Liver (tissue), 9 donors: ENCODE data around the gene EIF4G3. TPM values are rescaled to one million over a fixed set of nuclear protein-coding genes. Genes with fewer than 3 reads are reported as not detected.

Experiments
- DNase-seq: peaks from one replicate; pipeline ENCODE4 v3.0.0-alpha.2; 2017; ENCODE audit warnings: low spot score
- H3K27ac ChIP-seq, 2 donors: one replicate each; pipeline ENCODE4 v1.7.0; 2013; ENCODE audit warnings: inconsistent platforms in 2 of 2, low read length in 2 of 2, control low read depth in 1 of 2, low read depth in 1 of 2, mild to moderate bottlenecking in 1 of 2
- H3K27me3 ChIP-seq, 4 donors: one replicate each; pipeline versions ENCODE4 v1.6.1 to v1.7.0; 2013; ENCODE audit warnings: low read length in 3 of 4, inconsistent platforms in 1 of 4, mild to moderate bottlenecking in 1 of 4, moderate library complexity in 1 of 4; ENCODE audit not compliant: control insufficient read depth in 4 of 4, insufficient read depth in 4 of 4
- H3K36me3 ChIP-seq, 4 donors: one replicate each; pipeline versions ENCODE4 v1.6.1 to v1.7.0; 2013; ENCODE audit warnings: low read length in 3 of 4, mild to moderate bottlenecking in 3 of 4, low read depth in 1 of 4, moderate library complexity in 1 of 4; ENCODE audit not compliant: control insufficient read depth in 4 of 4, insufficient read depth in 3 of 4
- H3K4me1 ChIP-seq, 4 donors: one replicate each; pipeline versions ENCODE4 v1.6.1 to v1.7.0; 2013; ENCODE audit warnings: low read length in 3 of 4, mild to moderate bottlenecking in 3 of 4, moderate library complexity in 1 of 4; ENCODE audit not compliant: control insufficient read depth in 4 of 4, insufficient read depth in 4 of 4
- H3K4me3 ChIP-seq, 3 donors: one replicate each; pipeline versions ENCODE4 v1.6.1 to v1.7.0; 2013; ENCODE audit warnings: low read length in 3 of 3, control low read depth in 1 of 3, low read depth in 1 of 3, mild to moderate bottlenecking in 1 of 3
- H3K9ac ChIP-seq, 2 donors: one replicate each; pipeline ENCODE4 v1.7.0; 2013; ENCODE audit warnings: low read length in 2 of 2, mild to moderate bottlenecking in 2 of 2, moderate library complexity in 2 of 2, control low read depth in 1 of 2, low read depth in 1 of 2
- H3K9me3 ChIP-seq, 4 donors: one replicate each; pipeline versions ENCODE4 v1.6.1 to v1.7.0; 2013; ENCODE audit warnings: low read length in 3 of 4; ENCODE audit not compliant: control insufficient read depth in 4 of 4
- EGR1 ChIP-seq, 2 donors: IDR thresholded peaks; 2 replicates each; pipeline ENCODE4 v1.6.1; 2016 to 2018; ENCODE audit warnings: antibody characterized with exemption in 2 of 2, low read depth in 2 of 2
- FOXA2 ChIP-seq: IDR thresholded peaks from 2 replicates; pipeline ENCODE4 v1.6.1; 2016; ENCODE audit warnings: antibody characterized with exemption
- GABPA ChIP-seq, 2 donors: IDR thresholded peaks in 1 of 2; conservative IDR thresholded peaks in 1 of 2; 2 replicates each; pipeline ENCODE4 v1.6.1; 2016; ENCODE audit warnings: antibody characterized with exemption in 2 of 2, mild to moderate bottlenecking in 1 of 2, moderate library complexity in 1 of 2
- HNF4A ChIP-seq, 2 donors: conservative IDR thresholded peaks; 2 replicates each; pipeline ENCODE4 v1.6.1; 2016; ENCODE audit warnings: antibody characterized with exemption in 2 of 2, mild to moderate bottlenecking in 2 of 2
- HNF4G ChIP-seq: IDR thresholded peaks from 2 replicates; pipeline ENCODE4 v1.6.1; 2016; ENCODE audit warnings: antibody characterized with exemption
- JUND ChIP-seq, 2 donors: IDR thresholded peaks; 2 replicates each; pipeline ENCODE4 v1.6.1; 2016; ENCODE audit warnings: antibody characterized with exemption in 2 of 2
- NR2F2 ChIP-seq: IDR thresholded peaks from 2 replicates; pipeline ENCODE4 v1.6.1; 2016; ENCODE audit warnings: antibody characterized with exemption
- RAD21 ChIP-seq, 2 donors: IDR thresholded peaks; 2 replicates each; pipeline ENCODE4 v1.6.1; 2016; ENCODE audit warnings: antibody characterized with exemption in 2 of 2, mild to moderate bottlenecking in 2 of 2
- REST ChIP-seq: IDR thresholded peaks from 2 replicates; pipeline ENCODE4 v1.6.1; 2016; ENCODE audit warnings: antibody characterized with exemption, mild to moderate bottlenecking
- RXRA ChIP-seq, 2 donors: IDR thresholded peaks; 2 replicates each; pipeline ENCODE4 v1.6.1; 2017 to 2018; ENCODE audit warnings: antibody characterized with exemption in 2 of 2, mild to moderate bottlenecking in 1 of 2
- SP1 ChIP-seq: IDR thresholded peaks from 2 replicates; pipeline ENCODE4 v1.6.1; 2018; ENCODE audit warnings: antibody characterized with exemption, mild to moderate bottlenecking
- TAF1 ChIP-seq: conservative IDR thresholded peaks from 2 replicates; pipeline ENCODE4 v1.6.1; 2016; ENCODE audit warnings: antibody characterized with exemption, mild to moderate bottlenecking
- YY1 ChIP-seq: IDR thresholded peaks from 2 replicates; pipeline ENCODE4 v1.6.1; 2016; ENCODE audit warnings: antibody characterized with exemption, mild to moderate bottlenecking
- WGBS: extraction: QIAGEN DNeasy Blood & Tissue Kit; methylation state at CpG from one replicate; pipeline ENCODE4 v1.1.7; 2013; 5-methylcytosine and 5-hydroxymethylcytosine counted together
- polyA plus RNA-seq, 2 donors: library from polyadenylated mRNA; stranded (reverse) in 1 of 2; unstranded in 1 of 2; fragments of 200-250 nt in 1 of 2; fragments of >200 nt in 1 of 2; fragmentation: Nextera tagmentation in 1 of 2; extraction: Ambion mirVana in 1 of 2; gene quantifications; one replicate each; pipeline versions ENCODE4 v1.2.1 to v1.2.3, GENCODE V29; 2013 to 2015
- total RNA-seq, 2 donors: library from RNA; depleted of rRNA; stranded (reverse); fragments of >200 nt; gene quantifications; one replicate each; pipeline ENCODE4 v1.2.3, GENCODE V29; 2014
- TF ChIP-seq, protein P1 (sequence below): fragments of 150-350 bp; IDR thresholded peaks from 2 replicates; pipeline ENCODE4 v1.5.1; 2017; ENCODE audit warnings: improper control_type of control experiment, low read depth, low read length; ENCODE audit not compliant: missing input control
- TF ChIP-seq, protein P2 (sequence below): IDR thresholded peaks from 2 replicates; pipeline ENCODE4 v1.6.1; 2016; ENCODE audit warnings: antibody characterized with exemption
- TF ChIP-seq, protein P3 (sequence below): IDR thresholded peaks from 2 replicates; pipeline ENCODE4 v1.6.1; 2016; ENCODE audit warnings: antibody characterized with exemption
- TF ChIP-seq, protein P4 (sequence below): IDR thresholded peaks from 2 replicates; pipeline ENCODE4 v1.6.1; 2016; ENCODE audit warnings: antibody characterized with exemption
- donor health status: healthy.
- donor health status: healthy.
- donor health status: healthy.
- donor health status: healthy.
- donor health status: healthy.

EIF4G3 gene
- total and polyA plus RNA-seq, 4 donors, result 7.6 to 22.8 (median 11.7) TPM

- Histone ChIP-seq H3K4me3 (no peak overlapping the region), H3K27ac (no peak overlapping the region), H3K9ac (no peak overlapping the region), H3K4me1 (no peaks in the 10 kb centered on the region), H3K9me3 (no peaks in the 10 kb centered on the region), H3K36me3 (peaks cover 0 to 14% (median 7%) of the 10 kb centered on the region in 4 donors), H3K27me3 (no peaks in the 10 kb centered on the region)
- no peak for DNase-seq
- TF ChIP-seq FOXA2 (no peak), RAD21 (IDR thresholded peaks at IDR 0.05) (no peak), YY1 (no peak)
- TF ChIP-seq, protein P1, sequence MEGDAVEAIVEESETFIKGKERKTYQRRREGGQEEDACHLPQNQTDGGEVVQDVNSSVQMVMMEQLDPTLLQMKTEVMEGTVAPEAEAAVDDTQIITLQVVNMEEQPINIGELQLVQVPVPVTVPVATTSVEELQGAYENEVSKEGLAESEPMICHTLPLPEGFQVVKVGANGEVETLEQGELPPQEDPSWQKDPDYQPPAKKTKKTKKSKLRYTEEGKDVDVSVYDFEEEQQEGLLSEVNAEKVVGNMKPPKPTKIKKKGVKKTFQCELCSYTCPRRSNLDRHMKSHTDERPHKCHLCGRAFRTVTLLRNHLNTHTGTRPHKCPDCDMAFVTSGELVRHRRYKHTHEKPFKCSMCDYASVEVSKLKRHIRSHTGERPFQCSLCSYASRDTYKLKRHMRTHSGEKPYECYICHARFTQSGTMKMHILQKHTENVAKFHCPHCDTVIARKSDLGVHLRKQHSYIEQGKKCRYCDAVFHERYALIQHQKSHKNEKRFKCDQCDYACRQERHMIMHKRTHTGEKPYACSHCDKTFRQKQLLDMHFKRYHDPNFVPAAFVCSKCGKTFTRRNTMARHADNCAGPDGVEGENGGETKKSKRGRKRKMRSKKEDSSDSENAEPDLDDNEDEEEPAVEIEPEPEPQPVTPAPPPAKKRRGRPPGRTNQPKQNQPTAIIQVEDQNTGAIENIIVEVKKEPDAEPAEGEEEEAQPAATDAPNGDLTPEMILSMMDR, result no peak
- WGBS, result 96% methylated on average over 5 of the region's 5 CpGs
Observed at GRCh38 chr1:20819818-20820217, 356.9 kb downstream of the EIF4G3 start.

DNA sequence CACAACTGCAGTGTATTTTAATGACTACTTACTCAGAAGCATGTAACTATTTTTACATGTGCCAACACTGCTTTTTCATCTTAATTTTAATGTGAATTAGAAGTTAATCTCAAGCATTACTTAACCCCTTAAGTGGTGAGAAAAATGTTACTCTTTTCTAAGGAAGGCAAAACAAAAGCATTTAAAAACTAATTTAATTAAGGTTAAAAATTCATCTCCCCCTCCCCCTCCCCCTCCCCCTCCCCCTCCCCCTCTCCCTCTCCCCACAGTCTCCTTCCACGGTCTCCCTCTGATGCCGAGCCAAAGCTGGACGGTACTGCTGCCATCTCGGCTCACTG lies 362.2 kb downstream of the EIF4G3 start:
- TF ChIP-seq, protein P2, sequence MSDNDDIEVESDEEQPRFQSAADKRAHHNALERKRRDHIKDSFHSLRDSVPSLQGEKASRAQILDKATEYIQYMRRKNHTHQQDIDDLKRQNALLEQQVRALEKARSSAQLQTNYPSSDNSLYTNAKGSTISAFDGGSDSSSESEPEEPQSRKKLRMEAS, result no peak
- TF ChIP-seq, protein P3, sequence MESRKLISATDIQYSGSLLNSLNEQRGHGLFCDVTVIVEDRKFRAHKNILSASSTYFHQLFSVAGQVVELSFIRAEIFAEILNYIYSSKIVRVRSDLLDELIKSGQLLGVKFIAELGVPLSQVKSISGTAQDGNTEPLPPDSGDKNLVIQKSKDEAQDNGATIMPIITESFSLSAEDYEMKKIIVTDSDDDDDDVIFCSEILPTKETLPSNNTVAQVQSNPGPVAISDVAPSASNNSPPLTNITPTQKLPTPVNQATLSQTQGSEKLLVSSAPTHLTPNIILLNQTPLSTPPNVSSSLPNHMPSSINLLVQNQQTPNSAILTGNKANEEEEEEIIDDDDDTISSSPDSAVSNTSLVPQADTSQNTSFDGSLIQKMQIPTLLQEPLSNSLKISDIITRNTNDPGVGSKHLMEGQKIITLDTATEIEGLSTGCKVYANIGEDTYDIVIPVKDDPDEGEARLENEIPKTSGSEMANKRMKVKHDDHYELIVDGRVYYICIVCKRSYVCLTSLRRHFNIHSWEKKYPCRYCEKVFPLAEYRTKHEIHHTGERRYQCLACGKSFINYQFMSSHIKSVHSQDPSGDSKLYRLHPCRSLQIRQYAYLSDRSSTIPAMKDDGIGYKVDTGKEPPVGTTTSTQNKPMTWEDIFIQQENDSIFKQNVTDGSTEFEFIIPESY, result no peak
- TF ChIP-seq RXRA (IDR thresholded peaks at IDR 0.05) (no peak), RAD21 (IDR thresholded peaks at IDR 0.05) (no peak), TAF1 (no peak), NR2F2 (no peak)
- H3K4me3 ChIP-seq, result no peak overlapping the region
- H3K9ac ChIP-seq, result no peak overlapping the region
- H3K27ac ChIP-seq, result no peak overlapping the region
- no peak for DNase-seq
- H3K9me3 ChIP-seq, result no peaks in the 10 kb centered on the region
- H3K27me3 ChIP-seq, result no peaks in the 10 kb centered on the region
- peaks cover 0 to 4% (median 2%) of the 10 kb centered on the region in 4 donors for H3K4me1 ChIP-seq
- no CpG with 5 or more reads among the region's 4 CpGs for WGBS
- H3K36me3 ChIP-seq, result peaks cover 0 to 6% (median under 1%) of the 10 kb centered on the region in 4 donors

- Histone ChIP-seq H3K9ac (no peak overlapping the region), H3K9me3 (no peaks in the 10 kb centered on the region), H3K4me1 (peaks cover 0 to 4% (median 2%) of the 10 kb centered on the region in 4 donors), H3K27me3 (no peaks in the 10 kb centered on the region), H3K4me3 (no peak overlapping the region), H3K27ac (no peak overlapping the region), H3K36me3 (peaks cover 2 to 6% (median 3%) of the 10 kb centered on the region in 4 donors)
- WGBS, result 89% methylated on average over 5 of the region's 5 CpGs
- DNase-seq, result no peak
- no peak for TF ChIP-seq GABPA (IDR thresholded peaks at IDR 0.05 in 1 of 2, conservative IDR thresholded peaks at IDR 0.05 in 1 of 2)
- TF ChIP-seq REST, result no peak
- no peak for TF ChIP-seq JUND (IDR thresholded peaks at IDR 0.05)
- TF ChIP-seq, protein P4, sequence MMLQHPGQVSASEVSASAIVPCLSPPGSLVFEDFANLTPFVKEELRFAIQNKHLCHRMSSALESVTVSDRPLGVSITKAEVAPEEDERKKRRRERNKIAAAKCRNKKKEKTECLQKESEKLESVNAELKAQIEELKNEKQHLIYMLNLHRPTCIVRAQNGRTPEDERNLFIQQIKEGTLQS, result no peak
- TF ChIP-seq, protein P2, result no peak
- no peak for TF ChIP-seq RXRA (IDR thresholded peaks at IDR 0.05)
- no peak for TF ChIP-seq FOXA2
- no peak for TF ChIP-seq SP1
- TF ChIP-seq, protein P3, result no peak
- TF ChIP-seq EGR1 (IDR thresholded peaks at IDR 0.05; ENCODE audit: low read depth in 2 of 2), result no peak
- TF ChIP-seq NR2F2, result no peak
- no peak for TF ChIP-seq TAF1
- TF ChIP-seq YY1, result no peak
- TF ChIP-seq HNF4A (conservative IDR thresholded peaks at IDR 0.05), result no peak
- no peak for TF ChIP-seq HNF4G
- no peak for TF ChIP-seq RAD21 (IDR thresholded peaks at IDR 0.05)
Observed at GRCh38 chr1:20811916-20812315, 364.8 kb downstream of the EIF4G3 start.
